Loucy (cell line): Measurements from ENCODE around the gene MLLT10.
A peak's percentile ranks its signal among the peaks of the same experiment; 100 is the strongest.
"Not testable (repeated sequence)": the region's sequence is repeated elsewhere in the genome, so short reads cannot be mapped to it uniquely, and the experiment has no call there.

Source experiments
- H2AFZ ChIP-seq: fragments of 200-600 bp; sonication (generic); 2 replicates; pipeline ENCODE4 v1.6.0; 2016; ENCODE audit warnings: antibody characterized with exemption, mild to moderate bottlenecking, low read length, moderate library complexity
- H3F3A ChIP-seq: fragments of 200-600 bp; 2 replicates; pipeline ENCODE4 v1.6.0; 2016; ENCODE audit warnings: antibody characterized with exemption, low read depth, mild to moderate bottlenecking
- H3K27me3 ChIP-seq: fragments of 200-600 bp; sonication (generic); 2 replicates; pipeline ENCODE4 v1.6.1; 2014; ENCODE audit warnings: low read length, mild to moderate bottlenecking; ENCODE audit not compliant: insufficient read depth, poor library complexity, severe bottlenecking
- H3K36me3 ChIP-seq: fragments of 200-600 bp; sonication (generic); 2 replicates; pipeline ENCODE4 v1.6.1; 2016; ENCODE audit warnings: low read length; ENCODE audit not compliant: insufficient read depth
- H3K4me1 ChIP-seq: fragments of 200-600 bp; sonication (generic); 2 replicates; pipeline ENCODE4 v1.5.1; 2014; ENCODE audit warnings: low read length, mild to moderate bottlenecking; ENCODE audit not compliant: insufficient read depth, poor library complexity, severe bottlenecking
- H3K4me2 ChIP-seq: fragments of 200-600 bp; sonication (generic); 2 replicates; pipeline ENCODE4 v1.6.0; 2014; ENCODE audit warnings: antibody characterized with exemption, low read length, low read depth, mild to moderate bottlenecking; ENCODE audit not compliant: poor library complexity, severe bottlenecking
- H3K4me3 ChIP-seq: fragments of 200-600 bp; sonication (generic); 2 replicates; pipeline ENCODE4 v1.5.1; 2014; ENCODE audit warnings: low read length, mild to moderate bottlenecking, mixed read lengths; ENCODE audit not compliant: poor library complexity, severe bottlenecking
- H3K79me2 ChIP-seq: fragments of 200-600 bp; sonication (generic); 2 replicates; pipeline ENCODE4 v1.6.1; 2014; ENCODE audit warnings: low read length; ENCODE audit not compliant: insufficient read depth
- H3K9ac ChIP-seq: fragments of 200-600 bp; sonication (generic); 2 replicates; pipeline ENCODE4 v1.6.0; 2014; ENCODE audit warnings: mild to moderate bottlenecking, low read depth, low read length, moderate library complexity; ENCODE audit not compliant: poor library complexity, severe bottlenecking
- H3K9me2 ChIP-seq: fragments of 200-600 bp; sonication (generic); replicated peaks from 2 replicates; pipeline ENCODE4 v1.6.1; 2016; ENCODE audit warnings: low read depth, low read length, mixed read lengths
- H3K9me3 ChIP-seq: fragments of 200-600 bp; sonication (generic); 2 replicates; pipeline ENCODE4 v1.6.1; 2014; ENCODE audit warnings: mild to moderate bottlenecking, antibody characterized with exemption, low read length, low read depth; ENCODE audit not compliant: insufficient read depth
- H4K20me1 ChIP-seq: fragments of 200-600 bp; sonication (generic); 2 replicates; pipeline ENCODE4 v1.6.0; 2014; ENCODE audit warnings: antibody characterized with exemption, low read length, mild to moderate bottlenecking; ENCODE audit not compliant: insufficient read depth, poor library complexity, severe bottlenecking
- CTCF ChIP-seq: fragments of 200-600 bp; sonication (generic); conservative IDR thresholded peaks from 2 replicates; pipeline ENCODE4 v1.5.1; 2014; ENCODE audit warnings: mild to moderate bottlenecking, antibody characterized with exemption, low read length
- EZH2phosphoT487 ChIP-seq: fragments of 200-600 bp; IDR thresholded peaks from 2 replicates; pipeline ENCODE4 v1.6.1; 2018; ENCODE audit warnings: antibody characterized with exemption, mild to moderate bottlenecking, moderate library complexity, borderline replicate concordance

MLLT10 gene

DNA sequence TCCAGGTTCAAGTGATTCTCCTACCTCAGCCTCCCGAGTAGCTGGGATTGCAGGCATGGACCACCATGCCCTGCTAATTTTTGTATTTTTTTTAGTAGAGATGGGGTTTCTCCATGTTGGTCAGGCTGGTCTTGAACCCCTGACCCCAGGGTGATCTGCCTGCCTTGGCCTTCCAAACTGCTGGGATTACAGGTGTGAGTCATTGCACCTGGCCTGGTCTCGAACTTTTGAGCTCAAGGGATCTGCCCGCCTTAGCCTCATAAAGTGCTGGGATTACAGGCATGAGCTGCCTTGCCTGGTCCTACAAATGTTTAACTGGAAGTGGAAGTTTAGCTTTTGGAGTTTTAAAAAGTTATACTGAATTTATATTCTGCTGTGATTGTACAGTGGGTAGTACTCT is 2.8 kb downstream of the MLLT10 start:
- H3K9me2 ChIP-seq = no peaks in the 10 kb centered on the region
- H4K20me1 ChIP-seq = peaks cover 31% of the 10 kb centered on the region
- H2AFZ ChIP-seq = no peak overlapping the region
- H3K27me3 ChIP-seq = no peaks in the 10 kb centered on the region
- peaks cover 81% of the 10 kb centered on the region for H3K79me2 ChIP-seq
- TF ChIP-seq CTCF (no peak), EZH2phosphoT487 (no peak)
- H3K9me3 ChIP-seq = no peaks in the 10 kb centered on the region
- peak overlapping the region; percentile 77 for H3K4me2 ChIP-seq
- H3K4me1 ChIP-seq = peaks cover 36% of the 10 kb centered on the region
- H3F3A ChIP-seq = peaks cover 5% of the 10 kb centered on the region; the same call in 1 of the 2 replicates
- peak overlapping the region; percentile 85 for H3K4me3 ChIP-seq
- no peak overlapping the region for H3K9ac ChIP-seq
- H3K36me3 ChIP-seq = peaks cover 33% of the 10 kb centered on the region

DNA sequence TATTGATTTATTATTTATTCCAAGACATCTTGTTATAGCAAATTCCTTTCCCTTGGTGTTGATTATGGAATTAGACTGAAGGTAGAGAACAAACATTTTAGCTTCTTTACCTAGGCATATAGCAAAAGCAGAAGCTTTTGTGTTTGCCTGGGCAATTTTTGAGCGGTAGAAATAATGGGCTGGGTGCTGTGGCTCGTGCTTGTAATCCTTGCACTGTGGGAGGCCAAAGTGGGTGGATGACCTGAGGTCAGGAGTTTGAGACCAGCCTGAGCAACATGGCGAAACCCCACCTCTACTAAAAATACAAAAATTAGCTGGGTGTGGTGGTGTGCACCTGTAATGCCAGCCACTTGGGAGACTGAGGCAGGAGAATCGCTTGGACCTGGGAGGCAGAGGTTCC is 6.7 kb downstream of the MLLT10 start:
- peaks cover 68% of the 10 kb centered on the region for H3K36me3 ChIP-seq

DNA sequence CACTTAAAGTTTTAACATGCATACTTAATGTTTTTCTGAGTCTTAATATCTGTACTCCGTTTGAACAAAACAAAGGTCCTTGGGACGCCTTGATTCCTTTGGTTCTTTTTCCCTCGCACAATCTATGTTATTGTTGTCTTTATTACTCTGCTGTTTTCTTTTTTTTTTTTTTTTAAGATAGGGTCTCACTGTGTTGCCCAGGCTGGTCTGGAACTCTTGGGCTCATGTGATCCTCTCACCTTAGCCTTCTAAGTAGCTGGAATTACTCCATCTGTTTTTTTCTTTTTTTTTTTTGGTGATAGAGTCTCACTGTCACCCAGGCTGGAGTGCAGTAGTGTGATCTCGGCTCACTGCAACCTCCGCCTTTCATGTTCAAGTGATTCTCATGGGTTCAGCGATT is 13.2 kb downstream of the MLLT10 start:
- H3K36me3 ChIP-seq = peaks cover 64% of the 10 kb centered on the region
- no peaks in the 10 kb centered on the region for H3K9me3 ChIP-seq
- no peak overlapping the region for H2AFZ ChIP-seq
- peaks cover 85% of the 10 kb centered on the region for H3K79me2 ChIP-seq
- no peaks in the 10 kb centered on the region for H3K4me1 ChIP-seq
- H3K4me3 ChIP-seq = no peak overlapping the region
- peaks cover 38% of the 10 kb centered on the region for H4K20me1 ChIP-seq
- no peak for TF ChIP-seq EZH2phosphoT487
- TF ChIP-seq CTCF = no peak
- no peaks in the 10 kb centered on the region for H3F3A ChIP-seq
- no peaks in the 10 kb centered on the region for H3K9me2 ChIP-seq
- H3K4me2 ChIP-seq = no peak overlapping the region
- H3K9ac ChIP-seq = no peak overlapping the region
- no peaks in the 10 kb centered on the region for H3K27me3 ChIP-seq

More for the DNA sequence above, 6.7 kb downstream of the MLLT10 start:
- peaks cover 93% of the 10 kb centered on the region for H3K79me2 ChIP-seq
- H3K9ac ChIP-seq, H3F3A ChIP-seq, H2AFZ ChIP-seq, H3K4me2 ChIP-seq, H3K4me3 ChIP-seq, H3K27me3 ChIP-seq, H3K9me2 ChIP-seq, H3K9me3 ChIP-seq: not testable (repeated sequence)
- peaks cover 32% of the 10 kb centered on the region for H4K20me1 ChIP-seq
- H3K4me1 ChIP-seq = peaks cover 21% of the 10 kb centered on the region

DNA sequence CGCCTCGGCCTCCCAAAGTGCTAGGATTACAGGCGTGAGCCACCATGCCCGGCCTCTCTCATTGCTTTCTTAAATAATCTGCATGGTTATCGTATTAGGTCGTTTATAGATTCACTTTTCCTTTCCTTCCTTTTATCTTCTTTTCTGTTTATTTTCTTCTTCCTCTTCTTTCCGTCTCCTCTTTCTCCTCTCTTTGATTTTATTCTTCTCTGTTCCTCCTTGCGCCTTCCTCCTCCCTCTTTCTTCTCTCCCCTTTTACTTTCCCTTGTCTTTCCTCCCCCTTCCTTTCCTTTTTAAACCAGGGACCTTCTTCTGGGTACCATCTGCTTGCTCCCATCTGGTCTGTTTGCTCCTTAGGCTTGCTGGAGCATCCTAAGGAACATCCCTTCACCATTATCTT is 18.6 kb downstream of the MLLT10 start:
- Histone ChIP-seq H3K4me3 (no peak overlapping the region), H3F3A (no peaks in the 10 kb centered on the region), H2AFZ (no peak overlapping the region), H3K36me3 (peaks cover 78% of the 10 kb centered on the region), H3K4me1 (no peaks in the 10 kb centered on the region), H3K79me2 (peaks cover 81% of the 10 kb centered on the region), H3K9me3 (no peaks in the 10 kb centered on the region), H3K9ac (no peak overlapping the region), H3K4me2 (no peak overlapping the region), H3K27me3 (no peaks in the 10 kb centered on the region), H4K20me1 (peaks cover 48% of the 10 kb centered on the region), H3K9me2 (no peaks in the 10 kb centered on the region)
- TF ChIP-seq EZH2phosphoT487 (no peak), CTCF (no peak)
